ENCODE results near the gene MAP1LC3B2.

Gene MAP1LC3B2

GRCh38 chr12:116610971-116611541, 51.9 kb downstream of the MAP1LC3B2 start:
- TF ChIP-seq CTCF (IDR thresholded peaks at IDR 0.05; ENCODE audit: low read depth, low read length), result no peak
- in situ Hi-C loops (cut with HindIII; ENCODE audit: low sequenced_read_pairs), result no loop called here
- DNase-seq (ENCODE audit: low read depth, low spot score), result no peak
- no peak overlapping the region for H3K4me3 ChIP-seq (ENCODE audit: low read depth, low read length)

- in situ Hi-C loops (cut with HindIII; ENCODE audit: low sequenced_read_pairs), result no loop called here
- no peak for DNase-seq (ENCODE audit: low read depth, low spot score)
- H3K4me3 ChIP-seq (ENCODE audit: low read depth, low read length), result no peak overlapping the region
- no peak for TF ChIP-seq CTCF (IDR thresholded peaks at IDR 0.05; ENCODE audit: low read depth, low read length)
Observed at GRCh38 chr12:116612436-116612835, 53.3 kb downstream of the MAP1LC3B2 start.

- H3K4me3 ChIP-seq (ENCODE audit: low read depth, low read length), result no peak overlapping the region
- in situ Hi-C loops (cut with HindIII; ENCODE audit: low sequenced_read_pairs), result no loop called here
- no peak for TF ChIP-seq CTCF (IDR thresholded peaks at IDR 0.05; ENCODE audit: low read depth, low read length)
- DNase-seq (ENCODE audit: low read depth, low spot score), result no peak
Observed at GRCh38 chr12:116613256-116613655, 54.1 kb downstream of the MAP1LC3B2 start.

GRCh38 chr12:116614194-116614915, 55.2 kb downstream of the MAP1LC3B2 start:
- TF ChIP-seq CTCF (IDR thresholded peaks at IDR 0.05; ENCODE audit: low read depth, low read length), result no peak
- DNase-seq (ENCODE audit: low read depth, low spot score), result no peak
- in situ Hi-C loops (cut with HindIII; ENCODE audit: low sequenced_read_pairs), result no loop called here
- H3K4me3 ChIP-seq (ENCODE audit: low read depth, low read length), result no peak overlapping the region

GRCh38 chr12:116615141-116615861, 56.1 kb downstream of the MAP1LC3B2 start:
- in situ Hi-C loops (cut with HindIII; ENCODE audit: low sequenced_read_pairs), result no loop called here
- no peak overlapping the region for H3K4me3 ChIP-seq (ENCODE audit: low read depth, low read length)
- TF ChIP-seq CTCF (IDR thresholded peaks at IDR 0.05; ENCODE audit: low read depth, low read length), result no peak
- DNase-seq (ENCODE audit: low read depth, low spot score), result no peak

- TF ChIP-seq CTCF (IDR thresholded peaks at IDR 0.05; ENCODE audit: low read depth, low read length), result no peak
- DNase-seq (ENCODE audit: low read depth, low spot score), result no peak
- in situ Hi-C loops (cut with HindIII; ENCODE audit: low sequenced_read_pairs), result no loop called here
- no peak overlapping the region for H3K4me3 ChIP-seq (ENCODE audit: low read depth, low read length)
Observed at GRCh38 chr12:116616536-116617248, 57.5 kb downstream of the MAP1LC3B2 start.

Measured in astrocyte of the spinal cord (primary cell).